ENCODE data around the gene CCNE1. TPM values are rescaled to one million over a fixed set of nuclear protein-coding genes. Genes with fewer than 3 reads are reported as not detected.

Gene CCNE1
- total RNA-seq, 1 experiment from 2014 or later, result 33.2 TPM

DNA sequence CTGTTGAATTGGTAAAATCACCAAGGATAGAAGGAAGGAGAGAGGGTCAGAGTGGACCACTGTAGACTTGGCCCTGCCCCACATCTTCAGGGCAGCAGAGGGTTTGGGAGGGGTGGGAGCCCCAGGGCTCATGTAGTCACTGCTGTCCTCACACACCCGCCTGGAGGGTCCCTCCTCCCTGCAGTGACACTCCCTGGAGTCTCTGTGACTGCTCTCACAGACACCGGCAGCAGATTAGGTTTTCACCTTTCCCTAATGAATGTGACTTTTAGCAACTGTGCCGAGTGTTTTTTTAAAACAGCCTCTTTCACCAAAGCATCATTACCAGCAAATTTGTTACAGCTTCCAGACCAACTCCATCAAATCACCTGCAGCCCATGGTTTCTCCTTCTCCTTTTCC is 45.7 kb upstream of the CCNE1 start:
- Histone ChIP-seq H3K4me3 (ENCODE audit: low read depth, low read length) (no peak overlapping the region), H3K9me3 (no peaks in the 10 kb centered on the region), H3K36me3 (ENCODE audit: control insufficient read depth, insufficient read depth, low read length) (no peaks in the 10 kb centered on the region), H3K4me1 (no peaks in the 10 kb centered on the region), H3K27me3 (replicated peaks; ENCODE audit: control insufficient read depth, insufficient read depth, low read length) (no peaks in the 10 kb centered on the region)
- H3K9me3 Mint-ChIP-seq (ENCODE audit: unreplicated experiment), result no peaks in the 10 kb centered on the region
- H3K27ac Mint-ChIP-seq (ENCODE audit: unreplicated experiment), result no peak overlapping the region
- no TSS peak for BruUV-seq (replicated peaks)
- H3K4me1 Mint-ChIP-seq (ENCODE audit: low read depth, unreplicated experiment), result no peaks in the 10 kb centered on the region
- no peaks in the 10 kb centered on the region for H3K36me3 Mint-ChIP-seq (ENCODE audit: insufficient read depth, unreplicated experiment)
- no peak overlapping the region for H3K4me3 Mint-ChIP-seq (ENCODE audit: unreplicated experiment)
- ChIA-PET CTCF (no interaction called here), POLR2A (no interaction called here)
- TF ChIP-seq, protein P1, sequence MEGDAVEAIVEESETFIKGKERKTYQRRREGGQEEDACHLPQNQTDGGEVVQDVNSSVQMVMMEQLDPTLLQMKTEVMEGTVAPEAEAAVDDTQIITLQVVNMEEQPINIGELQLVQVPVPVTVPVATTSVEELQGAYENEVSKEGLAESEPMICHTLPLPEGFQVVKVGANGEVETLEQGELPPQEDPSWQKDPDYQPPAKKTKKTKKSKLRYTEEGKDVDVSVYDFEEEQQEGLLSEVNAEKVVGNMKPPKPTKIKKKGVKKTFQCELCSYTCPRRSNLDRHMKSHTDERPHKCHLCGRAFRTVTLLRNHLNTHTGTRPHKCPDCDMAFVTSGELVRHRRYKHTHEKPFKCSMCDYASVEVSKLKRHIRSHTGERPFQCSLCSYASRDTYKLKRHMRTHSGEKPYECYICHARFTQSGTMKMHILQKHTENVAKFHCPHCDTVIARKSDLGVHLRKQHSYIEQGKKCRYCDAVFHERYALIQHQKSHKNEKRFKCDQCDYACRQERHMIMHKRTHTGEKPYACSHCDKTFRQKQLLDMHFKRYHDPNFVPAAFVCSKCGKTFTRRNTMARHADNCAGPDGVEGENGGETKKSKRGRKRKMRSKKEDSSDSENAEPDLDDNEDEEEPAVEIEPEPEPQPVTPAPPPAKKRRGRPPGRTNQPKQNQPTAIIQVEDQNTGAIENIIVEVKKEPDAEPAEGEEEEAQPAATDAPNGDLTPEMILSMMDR (IDR thresholded peaks at IDR 0.05; ENCODE audit: insufficient read depth in 1 of 2, low read depth in 1 of 2, low read length in 1 of 2, severe bottlenecking in 1 of 2, unreplicated experiment in 1 of 2), result no peak
- intact Hi-C loops (cut with micrococcal nuclease; ENCODE audit: unreplicated experiment), result no loop called here
- no peak for DNase-seq
- H3K27me3 Mint-ChIP-seq (ENCODE audit: insufficient read depth, unreplicated experiment), result peaks cover 8% of the 10 kb centered on the region

DNA sequence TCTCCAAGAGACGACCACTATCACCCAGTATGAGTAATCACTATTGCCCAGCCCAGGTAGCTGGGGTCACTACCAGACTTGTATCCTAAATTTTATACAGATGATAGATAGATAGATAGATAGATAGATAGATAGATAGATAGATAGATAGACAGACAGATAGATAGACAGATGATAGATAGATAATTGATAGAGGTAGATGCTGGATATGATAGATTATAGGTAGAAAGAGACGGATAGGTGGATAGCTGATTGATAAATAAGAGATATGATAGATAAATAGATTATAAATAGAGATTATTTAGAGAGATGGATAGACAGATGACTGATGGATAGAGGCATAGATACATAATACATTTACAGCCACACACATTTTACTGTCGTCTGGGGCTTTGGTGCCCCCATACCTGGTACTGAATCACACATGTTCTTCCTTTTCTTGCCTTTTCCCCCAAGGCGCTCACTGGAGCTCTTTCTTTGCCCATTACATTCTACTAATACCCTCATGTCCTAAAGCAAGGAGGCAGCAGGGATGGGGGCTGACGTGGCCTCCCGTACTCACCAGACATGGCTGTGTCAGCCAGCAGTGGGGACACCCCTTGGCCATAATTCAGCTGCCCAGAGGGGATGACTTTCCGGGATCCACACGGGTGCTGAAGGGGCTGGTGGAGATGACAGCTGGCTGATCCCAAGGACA is 44.6 kb upstream of the CCNE1 start:
- Mint-ChIP-seq H3K36me3 (ENCODE audit: insufficient read depth, unreplicated experiment) (no peaks in the 10 kb centered on the region), H3K4me1 (ENCODE audit: low read depth, unreplicated experiment) (no peaks in the 10 kb centered on the region), H3K9me3 (ENCODE audit: unreplicated experiment) (no peaks in the 10 kb centered on the region), H3K4me3 (ENCODE audit: unreplicated experiment) (no peak overlapping the region), H3K27ac (ENCODE audit: unreplicated experiment) (no peak overlapping the region), H3K27me3 (ENCODE audit: insufficient read depth, unreplicated experiment) (peaks cover 8% of the 10 kb centered on the region)
- DNase-seq, result no peak
- Histone ChIP-seq H3K36me3 (ENCODE audit: control insufficient read depth, insufficient read depth, low read length) (no peaks in the 10 kb centered on the region), H3K4me3 (ENCODE audit: low read depth, low read length) (no peak overlapping the region), H3K27me3 (replicated peaks; ENCODE audit: control insufficient read depth, insufficient read depth, low read length) (no peaks in the 10 kb centered on the region), H3K9me3 (no peaks in the 10 kb centered on the region), H3K4me1 (no peaks in the 10 kb centered on the region)
- no TSS peak for BruUV-seq (replicated peaks)
- ChIA-PET CTCF (no interaction called here), POLR2A (no interaction called here)
- intact Hi-C loops (cut with micrococcal nuclease; ENCODE audit: unreplicated experiment), result no loop called here
- TF ChIP-seq, protein P1 (IDR thresholded peaks at IDR 0.05; ENCODE audit: insufficient read depth in 1 of 2, low read depth in 1 of 2, low read length in 1 of 2, severe bottlenecking in 1 of 2, unreplicated experiment in 1 of 2), result no peak

DNA sequence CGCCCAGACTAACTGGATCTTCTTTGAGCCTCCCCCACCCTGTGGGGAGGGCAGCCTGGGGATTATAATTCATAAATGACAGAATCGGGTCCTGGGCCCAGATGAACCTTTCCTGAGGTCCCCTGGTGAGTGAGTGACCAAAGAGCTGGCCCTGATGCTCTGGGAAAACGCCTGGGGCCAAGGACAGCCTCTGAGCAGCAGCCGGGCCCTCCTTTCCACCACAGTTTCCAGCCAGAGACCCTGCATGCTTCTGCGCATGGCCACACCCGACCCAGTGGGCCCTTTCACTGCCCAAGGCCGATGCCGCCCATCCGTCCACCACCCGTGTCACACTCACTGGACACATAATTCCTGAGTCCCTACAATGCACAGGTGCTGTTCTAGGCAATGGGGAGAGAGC is 43.6 kb upstream of the CCNE1 start:
- Histone ChIP-seq H3K36me3 (ENCODE audit: control insufficient read depth, insufficient read depth, low read length) (no peaks in the 10 kb centered on the region), H3K4me3 (ENCODE audit: low read depth, low read length) (no peak overlapping the region), H3K9me3 (no peaks in the 10 kb centered on the region), H3K4me1 (no peaks in the 10 kb centered on the region), H3K27me3 (replicated peaks; ENCODE audit: control insufficient read depth, insufficient read depth, low read length) (no peaks in the 10 kb centered on the region)
- Mint-ChIP-seq H3K9me3 (ENCODE audit: unreplicated experiment) (no peaks in the 10 kb centered on the region), H3K27me3 (ENCODE audit: insufficient read depth, unreplicated experiment) (peaks cover 4% of the 10 kb centered on the region), H3K4me1 (ENCODE audit: low read depth, unreplicated experiment) (no peaks in the 10 kb centered on the region), H3K4me3 (ENCODE audit: unreplicated experiment) (no peak overlapping the region), H3K27ac (ENCODE audit: unreplicated experiment) (no peak overlapping the region), H3K36me3 (ENCODE audit: insufficient read depth, unreplicated experiment) (no peaks in the 10 kb centered on the region)
- no TSS peak for BruUV-seq (replicated peaks)
- CTCF ChIA-PET, result no interaction called here
- TF ChIP-seq, protein P1 (IDR thresholded peaks at IDR 0.05; ENCODE audit: insufficient read depth in 1 of 2, low read depth in 1 of 2, low read length in 1 of 2, severe bottlenecking in 1 of 2, unreplicated experiment in 1 of 2), result no peak
- no peak for DNase-seq
- intact Hi-C loops (cut with micrococcal nuclease; ENCODE audit: unreplicated experiment), result no loop called here
- POLR2A ChIA-PET, result no interaction called here
